Neural cell (in vitro differentiated cells): ENCODE results near the gene LRRC8D. TPM values are rescaled to one million over a fixed set of nuclear protein-coding genes. Genes with fewer than 3 reads are reported as not detected.

Source experiments
- H2AFZ ChIP-seq: fragments of 200-600, 300-800 bp; sonication (generic), shearing (Covaris generic); 2 replicates; pipeline ENCODE4 v1.6.0; 2014; ENCODE audit warnings: low read depth, mild to moderate bottlenecking, antibody characterized with exemption, low read length, moderate library complexity
- H3F3A ChIP-seq: fragments of 200-600 bp; shearing (Covaris generic); 2 replicates; pipeline ENCODE4 v1.6.1; 2016; ENCODE audit warnings: mild to moderate bottlenecking, moderate library complexity, mixed read lengths, antibody characterized with exemption, low read length; ENCODE audit not compliant: insufficient read depth, poor library complexity, severe bottlenecking
- H3K27ac ChIP-seq: fragments of 200-600, 300-800 bp; sonication (generic), shearing (Covaris generic); 2 replicates; pipeline ENCODE4 v1.5.1; 2014; ENCODE audit warnings: mild to moderate bottlenecking, low read length, moderate library complexity
- H3K27me3 ChIP-seq: fragments of 300-800, 200-600 bp; sonication (generic), shearing (Covaris generic); 2 replicates; pipeline ENCODE4 v1.6.0; 2014; ENCODE audit warnings: mild to moderate bottlenecking, low read depth, low read length, moderate library complexity; ENCODE audit not compliant: insufficient read depth
- H3K36me3 ChIP-seq: fragments of 300-800, 200-600 bp; sonication (generic), shearing (Covaris generic); 2 replicates; pipeline ENCODE4 v1.5.1; 2014; ENCODE audit warnings: mild to moderate bottlenecking, antibody characterized with exemption, low read length, moderate library complexity; ENCODE audit not compliant: insufficient read depth
- H3K4me2 ChIP-seq: fragments of 300-800, 200-600 bp; sonication (generic), shearing (Covaris generic); 2 replicates; pipeline ENCODE4 v1.6.0; 2014; ENCODE audit warnings: mild to moderate bottlenecking, low read length
- H3K4me3 ChIP-seq: fragments of 300-800, 200-600 bp; sonication (generic), shearing (Covaris generic); 2 replicates; pipeline ENCODE4 v1.5.1; 2014; ENCODE audit warnings: mild to moderate bottlenecking, low read length, moderate library complexity
- H3K79me2 ChIP-seq: fragments of 200-600 bp; shearing (Covaris generic); replicated peaks from 2 replicates; pipeline ENCODE4 v1.6.0; 2014; ENCODE audit warnings: mild to moderate bottlenecking, low read length, moderate library complexity; ENCODE audit not compliant: insufficient read depth
- H3K9ac ChIP-seq: fragments of 300-800, 200-600 bp; sonication (generic), shearing (Covaris generic); 2 replicates; pipeline ENCODE4 v1.6.1; 2016; ENCODE audit warnings: mild to moderate bottlenecking, low read length, mixed read lengths
- H3K9me2 ChIP-seq: fragments of 200-600 bp; shearing (Covaris generic); 2 replicates; pipeline ENCODE4 v1.6.1; 2016; ENCODE audit warnings: mild to moderate bottlenecking, low read length, mixed read lengths; ENCODE audit not compliant: insufficient read depth
- H3K9me3 ChIP-seq: fragments of 200-600, 300-800 bp; sonication (generic), shearing (Covaris generic); 2 replicates; pipeline ENCODE4 v1.6.1; 2016; ENCODE audit warnings: mild to moderate bottlenecking, mixed run types, low read length, moderate library complexity, mixed read lengths
- H4K20me1 ChIP-seq: fragments of 200-600 bp; shearing (Covaris generic); 2 replicates; pipeline ENCODE4 v1.6.1; 2016; ENCODE audit warnings: mild to moderate bottlenecking, mixed run types; ENCODE audit not compliant: insufficient read depth
- CTCF ChIP-seq: fragments of 450-650 bp; IDR thresholded peaks from 2 replicates; pipeline ENCODE4 v1.5.1; 2014; ENCODE audit warnings: antibody characterized with exemption, mild to moderate bottlenecking, moderate library complexity; ENCODE audit not compliant: poor library complexity, severe bottlenecking
- EP300 ChIP-seq: fragments of 450-650 bp; conservative IDR thresholded peaks from 2 replicates; pipeline ENCODE4 v1.6.1; 2014; ENCODE audit warnings: antibody characterized with exemption, mild to moderate bottlenecking, moderate library complexity; ENCODE audit not compliant: poor library complexity, severe bottlenecking
- EZH2 ChIP-seq: fragments of 200-600, 300-800 bp; shearing (Covaris generic), sonication (generic); IDR thresholded peaks from 2 replicates; pipeline ENCODE4 v1.6.1; 2014; ENCODE audit warnings: antibody characterized with exemption, low read length, borderline replicate concordance, mild to moderate bottlenecking; ENCODE audit not compliant: insufficient read depth, poor library complexity, severe bottlenecking
- MXI1 ChIP-seq: fragments of 450-650 bp; conservative IDR thresholded peaks from 2 replicates; pipeline ENCODE4 v1.6.1; 2014; ENCODE audit warnings: antibody characterized with exemption, mild to moderate bottlenecking; ENCODE audit not compliant: poor library complexity, severe bottlenecking
- POLR2AphosphoS5 ChIP-seq: IDR thresholded peaks from 2 replicates; pipeline ENCODE4 v1.6.1; 2012
- RAD21 ChIP-seq: fragments of 450-650 bp; conservative IDR thresholded peaks from 2 replicates; pipeline ENCODE4 v1.6.1; 2014; ENCODE audit warnings: antibody characterized with exemption, mild to moderate bottlenecking, moderate library complexity
- REST ChIP-seq: IDR thresholded peaks from 2 replicates; pipeline ENCODE4 v1.6.1; 2012; ENCODE audit warnings: borderline replicate concordance
- SMC3 ChIP-seq: fragments of 450-650 bp; conservative IDR thresholded peaks from 2 replicates; pipeline ENCODE4 v1.6.1; 2014; ENCODE audit warnings: antibody characterized with exemption, mild to moderate bottlenecking, moderate library complexity; ENCODE audit not compliant: poor library complexity
- TAF1 ChIP-seq: IDR thresholded peaks from 2 replicates; pipeline ENCODE4 v1.6.1; 2012; ENCODE audit warnings: low read depth
- polyA plus RNA-seq: library from polyadenylated mRNA; depleted of rRNA; stranded (reverse); fragments of >200 nt; gene quantifications from 2 replicates; pipeline ENCODE4 v1.2.3, GENCODE V29; 2014

Gene LRRC8D
- polyA plus RNA-seq, 1 donor from 2014 or later: 43.7 TPM

DNA sequence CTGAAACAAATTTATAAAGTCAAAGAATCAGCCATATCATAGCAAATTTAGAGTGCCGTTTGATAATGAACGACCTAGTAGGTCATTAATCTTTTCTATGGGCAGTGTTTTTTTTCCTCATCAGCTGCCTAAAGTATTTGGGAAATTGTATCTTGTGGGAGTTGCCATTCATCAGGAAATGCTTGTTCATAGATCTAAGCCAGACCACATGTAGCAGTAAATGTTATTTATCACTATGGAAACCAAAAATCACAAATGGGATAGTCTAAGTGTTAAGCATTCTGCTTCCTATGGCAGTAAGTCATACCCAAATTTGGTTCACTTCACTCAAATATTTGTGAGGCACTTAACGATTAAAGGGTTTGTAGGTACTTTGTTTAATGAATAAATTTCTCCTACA is 52.9 kb downstream of the LRRC8D start:
- no peaks in the 10 kb centered on the region for H3K27me3 ChIP-seq
- no peak overlapping the region for H3K9ac ChIP-seq
- no peak overlapping the region for H2AFZ ChIP-seq
- no peaks in the 10 kb centered on the region for H3K36me3 ChIP-seq
- no peaks in the 10 kb centered on the region for H3K9me2 ChIP-seq
- H3K4me2 ChIP-seq: no peak overlapping the region
- no peaks in the 10 kb centered on the region for H4K20me1 ChIP-seq
- no peak overlapping the region for H3K4me3 ChIP-seq
- H3F3A ChIP-seq: no peaks in the 10 kb centered on the region
- TF ChIP-seq REST (no peak), EZH2 (no peak), SMC3 (no peak), POLR2AphosphoS5 (no peak), RAD21 (no peak), TAF1 (no peak), EP300 (no peak)
- H3K79me2 ChIP-seq: peaks cover 3% of the 10 kb centered on the region
- no peak overlapping the region for H3K27ac ChIP-seq
- H3K9me3 ChIP-seq: no peaks in the 10 kb centered on the region

GRCh38 chr1:89876463-89876862 is 55.6 kb downstream of the LRRC8D start:
- TF ChIP-seq MXI1 (no peak), POLR2AphosphoS5 (no peak), EP300 (no peak), CTCF (no peak), REST (no peak), EZH2 (no peak)
- no peaks in the 10 kb centered on the region for H3K9me3 ChIP-seq
- no peak overlapping the region for H3K9ac ChIP-seq
- H3F3A ChIP-seq: no peaks in the 10 kb centered on the region
- no peak overlapping the region for H2AFZ ChIP-seq
- H3K27ac ChIP-seq: no peak overlapping the region
- no peak overlapping the region for H3K4me2 ChIP-seq
- H3K27me3 ChIP-seq: no peaks in the 10 kb centered on the region
- peaks cover 3% of the 10 kb centered on the region for H3K79me2 ChIP-seq
- H4K20me1 ChIP-seq: no peaks in the 10 kb centered on the region
- H3K9me2 ChIP-seq: no peaks in the 10 kb centered on the region
- H3K4me3 ChIP-seq: no peak overlapping the region
- no peaks in the 10 kb centered on the region for H3K36me3 ChIP-seq
